GM23338 (cell line): ENCODE data around the gene TBC1D14. TPM values are rescaled to one million over a fixed set of nuclear protein-coding genes. Genes with fewer than 3 reads are reported as not detected.

Source experiments
- ATAC-seq: fragments of 200-7000 bp; cut with Tn5 transposase; 3 replicates; pipeline ENCODE4 v1.9.1; 2020
- DNase-seq: peaks from one replicate; pipeline ENCODE4 v3.0.0-alpha.2; 2015; ENCODE audit warnings: low spot score
- H2AFZ ChIP-seq: fragments of 200-600 bp; sonication (generic); 2 replicates; pipeline ENCODE4 v1.8.0; 2016; ENCODE audit warnings: antibody characterized with exemption, mild to moderate bottlenecking, moderate library complexity
- H3F3A ChIP-seq: fragments of 200-600 bp; sonication (generic); replicated peaks from 2 replicates; pipeline ENCODE4 v1.8.0; 2017; ENCODE audit warnings: antibody characterized with exemption, mixed run types, low read depth
- H3K27ac ChIP-seq: fragments of 200-600 bp; sonication (generic); 2 replicates; pipeline ENCODE4 v1.6.1; 2016; ENCODE audit warnings: low read depth
- H3K27me3 ChIP-seq: fragments of 200-600 bp; sonication (generic); 2 replicates; pipeline ENCODE4 v1.8.0; 2016; ENCODE audit warnings: mild to moderate bottlenecking, mixed run types, moderate library complexity; ENCODE audit not compliant: insufficient read depth
- H3K36me3 ChIP-seq: fragments of 200-600 bp; sonication (generic); 2 replicates; pipeline ENCODE4 v1.8.0; 2016; ENCODE audit warnings: mild to moderate bottlenecking; ENCODE audit not compliant: insufficient read depth
- H3K4me1 ChIP-seq: fragments of 200-600 bp; sonication (generic); 2 replicates; pipeline ENCODE4 v1.8.0; 2016; ENCODE audit warnings: mild to moderate bottlenecking, moderate library complexity; ENCODE audit not compliant: insufficient read depth
- H3K4me2 ChIP-seq: fragments of 200-600 bp; sonication (generic); 2 replicates; pipeline ENCODE4 v1.7.1; 2017; ENCODE audit warnings: mixed run types
- H3K4me3 ChIP-seq: fragments of 200-600 bp; sonication (generic); 2 replicates; pipeline ENCODE4 v1.6.1; 2016; ENCODE audit warnings: mixed run types
- H3K79me2 ChIP-seq: fragments of 200-600 bp; sonication (generic); replicated peaks from 2 replicates; pipeline ENCODE4 v1.8.0; 2017; ENCODE audit warnings: mild to moderate bottlenecking; ENCODE audit not compliant: insufficient read depth
- H3K9me2 ChIP-seq: fragments of 200-600 bp; sonication (generic); 2 replicates; pipeline ENCODE4 v1.8.0; 2017; ENCODE audit not compliant: insufficient read depth
- H4K20me1 ChIP-seq: fragments of 200-600 bp; sonication (generic); replicated peaks from 2 replicates; pipeline ENCODE4 v1.8.0; 2017; ENCODE audit warnings: mild to moderate bottlenecking; ENCODE audit not compliant: insufficient read depth
- H3K27ac Mint-ChIP-seq: 2 replicates; pipeline ENCODE4 v1.8.0; 2020; ENCODE audit warnings: inconsistent platforms, mild to moderate bottlenecking, moderate library complexity, mixed read lengths
- H3K27me3 Mint-ChIP-seq: 3 replicates; pipeline ENCODE4 v1.8.0; 2022; ENCODE audit warnings: low read depth, mild to moderate bottlenecking, moderate library complexity, mixed read lengths, inconsistent platforms; ENCODE audit not compliant: insufficient read depth, poor library complexity
- H3K36me3 Mint-ChIP-seq: 3 replicates; pipeline ENCODE4 v1.8.0; 2021; ENCODE audit warnings: low read depth, mild to moderate bottlenecking, inconsistent platforms, moderate library complexity, mixed read lengths
- H3K4me1 Mint-ChIP-seq: 3 replicates; pipeline ENCODE4 v1.8.0; 2020; ENCODE audit warnings: mild to moderate bottlenecking, inconsistent platforms, mixed read lengths
- H3K4me3 Mint-ChIP-seq: 3 replicates; pipeline ENCODE4 v1.8.0; 2021; ENCODE audit warnings: moderate library complexity, mild to moderate bottlenecking, inconsistent platforms, mixed read lengths
- H3K9me3 Mint-ChIP-seq: 3 replicates; pipeline ENCODE4 v1.8.0; 2020; ENCODE audit warnings: moderate library complexity, mild to moderate bottlenecking, inconsistent platforms, mixed read lengths
- CREB1 ChIP-seq: fragments of 250-450 bp; sonication (Bioruptor Pico); IDR thresholded peaks from 2 replicates; pipeline ENCODE4 v1.5.0; 2020; ENCODE audit warnings: low read depth, mild to moderate bottlenecking, moderate library complexity
- EZH2 ChIP-seq: fragments of 200-600 bp; sonication (generic); IDR thresholded peaks from one replicate; pipeline ENCODE4 v1.8.0; 2017; ENCODE audit warnings: antibody characterized with exemption, mild to moderate bottlenecking, low read depth; ENCODE audit not compliant: unreplicated experiment
- EZH2phosphoT487 ChIP-seq: fragments of 200-600 bp; sonication (generic); IDR thresholded peaks from one replicate; pipeline ENCODE4 v1.8.1; 2018; ENCODE audit warnings: antibody characterized with exemption; ENCODE audit not compliant: unreplicated experiment
- JUNB ChIP-seq: IDR thresholded peaks from one replicate; pipeline ENCODE4 v1.6.1; 2016; ENCODE audit warnings: antibody characterized with exemption; ENCODE audit not compliant: unreplicated experiment
- NANOG ChIP-seq: IDR thresholded peaks from 2 replicates; pipeline ENCODE4 v1.6.1; 2016; ENCODE audit warnings: antibody characterized with exemption, borderline replicate concordance
- POLR2AphosphoS5 ChIP-seq: IDR thresholded peaks from 2 replicates; pipeline ENCODE4 v1.6.1; 2016; ENCODE audit warnings: antibody characterized with exemption, low read depth
- STAT1 ChIP-seq: IDR thresholded peaks from one replicate; pipeline ENCODE4 v1.6.1; 2016; ENCODE audit warnings: antibody characterized with exemption; ENCODE audit not compliant: unreplicated experiment
- ZNF114 ChIP-seq: fragments of 250-450 bp; sonication (Bioruptor Pico); IDR thresholded peaks from 2 replicates; pipeline ENCODE4 v1.5.0; 2020; ENCODE audit warnings: mild to moderate bottlenecking, moderate library complexity
- ZNF331 ChIP-seq: fragments of 250-450 bp; sonication (Bioruptor Pico); IDR thresholded peaks from 2 replicates; pipeline ENCODE4 v1.5.0; 2020; ENCODE audit warnings: low read depth, mild to moderate bottlenecking, moderate library complexity
- polyA plus RNA-seq: library from polyadenylated mRNA; unstranded; fragments of >200 nt; fragmentation: Nextera tagmentation; extraction: Ambion mirVana; gene quantifications from 2 replicates; pipeline ENCODE4 v1.2.1, GENCODE V29; 2016
- total RNA-seq: library from RNA; depleted of rRNA; stranded (reverse); fragments of >200 nt; shearing (Covaris generic); gene quantifications from 2 replicates; pipeline ENCODE4 v1.2.3, GENCODE V29; 2014
- TF ChIP-seq, protein P1 (sequence below): fragments of 250-450 bp; sonication (Bioruptor Pico); IDR thresholded peaks from 2 replicates; pipeline ENCODE4 v1.5.0; 2020; ENCODE audit warnings: mild to moderate bottlenecking, moderate library complexity
- TF ChIP-seq, protein P2 (sequence below): IDR thresholded peaks from 2 replicates; pipeline ENCODE4 v1.6.1; 2016; ENCODE audit warnings: antibody characterized with exemption
- TF ChIP-seq, protein P3 (sequence below), 2 experiments: fragments of 200-600 bp in 1 of 2; sonication (generic) in 1 of 2; conservative IDR thresholded peaks; 2 replicates each; pipeline versions ENCODE4 v1.5.1 to v1.6.1; 2016 to 2017; ENCODE audit warnings: antibody characterized with exemption in 2 of 2, low read depth in 2 of 2, mild to moderate bottlenecking in 2 of 2, moderate library complexity in 1 of 2
- TF ChIP-seq, protein P4 (sequence below): IDR thresholded peaks from one replicate; pipeline ENCODE4 v1.6.1; 2018; ENCODE audit warnings: antibody characterized with exemption; ENCODE audit not compliant: unreplicated experiment

Gene TBC1D14
- total and polyA plus RNA-seq, 2 experiments from 2014 or later: 18.2 to 59.7 TPM

DNA sequence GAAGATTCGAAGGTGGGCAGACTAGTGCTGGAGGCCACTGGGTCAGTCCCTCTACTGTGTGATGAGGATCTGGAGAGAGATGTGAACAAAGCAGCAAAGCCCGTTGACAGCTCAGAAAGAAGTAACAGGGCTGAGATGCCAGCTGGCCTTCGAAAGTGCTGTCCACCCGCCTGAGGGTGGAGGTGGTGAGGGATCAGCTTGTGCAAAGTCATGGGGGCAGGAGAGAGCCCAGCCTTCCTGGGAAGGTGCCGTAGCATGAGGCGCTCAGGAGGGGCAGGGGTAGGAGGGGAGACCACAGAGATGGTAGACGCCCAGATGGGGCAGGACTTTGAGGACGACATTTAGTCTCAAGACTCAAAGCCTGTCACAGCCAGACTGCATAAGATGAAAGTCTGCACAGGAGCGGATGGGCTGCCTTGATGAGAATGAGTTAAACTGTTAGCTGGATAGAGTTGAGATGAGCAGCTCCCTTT, 19.7 kb downstream of the TBC1D14 start:
- Mint-ChIP-seq H3K27me3 (peaks cover 6% of the 10 kb centered on the region), H3K36me3 (peaks cover 21% of the 10 kb centered on the region), H3K27ac (0 out of 2 replicates have a peak overlapping the region, but pooled peaks have one; percentile 4), H3K4me3 (no peak overlapping the region), H3K9me3 (no peaks in the 10 kb centered on the region), H3K4me1 (peaks cover 27% of the 10 kb centered on the region)
- no peaks in the 10 kb centered on the region for H3K9me2 ChIP-seq
- no peak overlapping the region for H3K4me3 ChIP-seq
- peaks cover 76% of the 10 kb centered on the region for H3K79me2 ChIP-seq
- no peaks in the 10 kb centered on the region for H3K36me3 ChIP-seq
- H3K27ac ChIP-seq: no peak overlapping the region
- H2AFZ ChIP-seq: no peak overlapping the region
- ATAC-seq (peak; percentile 47), DNase-seq (no peak)
- H4K20me1 ChIP-seq: peaks cover 11% of the 10 kb centered on the region
- no peaks in the 10 kb centered on the region for H3F3A ChIP-seq
- no peaks in the 10 kb centered on the region for H3K4me1 ChIP-seq
- H3K27me3 ChIP-seq: no peaks in the 10 kb centered on the region
- no peak overlapping the region for H3K4me2 ChIP-seq
- TF ChIP-seq ZNF114 (CRISPR knock-in tag) (no peak), EZH2 (no peak), NANOG (no peak), ZNF331 (no peak), POLR2AphosphoS5 (no peak), STAT1 (no peak), EZH2phosphoT487 (no peak), CREB1 (CRISPR knock-in tag) (no peak), JUNB (no peak)
- TF ChIP-seq, protein P1, sequence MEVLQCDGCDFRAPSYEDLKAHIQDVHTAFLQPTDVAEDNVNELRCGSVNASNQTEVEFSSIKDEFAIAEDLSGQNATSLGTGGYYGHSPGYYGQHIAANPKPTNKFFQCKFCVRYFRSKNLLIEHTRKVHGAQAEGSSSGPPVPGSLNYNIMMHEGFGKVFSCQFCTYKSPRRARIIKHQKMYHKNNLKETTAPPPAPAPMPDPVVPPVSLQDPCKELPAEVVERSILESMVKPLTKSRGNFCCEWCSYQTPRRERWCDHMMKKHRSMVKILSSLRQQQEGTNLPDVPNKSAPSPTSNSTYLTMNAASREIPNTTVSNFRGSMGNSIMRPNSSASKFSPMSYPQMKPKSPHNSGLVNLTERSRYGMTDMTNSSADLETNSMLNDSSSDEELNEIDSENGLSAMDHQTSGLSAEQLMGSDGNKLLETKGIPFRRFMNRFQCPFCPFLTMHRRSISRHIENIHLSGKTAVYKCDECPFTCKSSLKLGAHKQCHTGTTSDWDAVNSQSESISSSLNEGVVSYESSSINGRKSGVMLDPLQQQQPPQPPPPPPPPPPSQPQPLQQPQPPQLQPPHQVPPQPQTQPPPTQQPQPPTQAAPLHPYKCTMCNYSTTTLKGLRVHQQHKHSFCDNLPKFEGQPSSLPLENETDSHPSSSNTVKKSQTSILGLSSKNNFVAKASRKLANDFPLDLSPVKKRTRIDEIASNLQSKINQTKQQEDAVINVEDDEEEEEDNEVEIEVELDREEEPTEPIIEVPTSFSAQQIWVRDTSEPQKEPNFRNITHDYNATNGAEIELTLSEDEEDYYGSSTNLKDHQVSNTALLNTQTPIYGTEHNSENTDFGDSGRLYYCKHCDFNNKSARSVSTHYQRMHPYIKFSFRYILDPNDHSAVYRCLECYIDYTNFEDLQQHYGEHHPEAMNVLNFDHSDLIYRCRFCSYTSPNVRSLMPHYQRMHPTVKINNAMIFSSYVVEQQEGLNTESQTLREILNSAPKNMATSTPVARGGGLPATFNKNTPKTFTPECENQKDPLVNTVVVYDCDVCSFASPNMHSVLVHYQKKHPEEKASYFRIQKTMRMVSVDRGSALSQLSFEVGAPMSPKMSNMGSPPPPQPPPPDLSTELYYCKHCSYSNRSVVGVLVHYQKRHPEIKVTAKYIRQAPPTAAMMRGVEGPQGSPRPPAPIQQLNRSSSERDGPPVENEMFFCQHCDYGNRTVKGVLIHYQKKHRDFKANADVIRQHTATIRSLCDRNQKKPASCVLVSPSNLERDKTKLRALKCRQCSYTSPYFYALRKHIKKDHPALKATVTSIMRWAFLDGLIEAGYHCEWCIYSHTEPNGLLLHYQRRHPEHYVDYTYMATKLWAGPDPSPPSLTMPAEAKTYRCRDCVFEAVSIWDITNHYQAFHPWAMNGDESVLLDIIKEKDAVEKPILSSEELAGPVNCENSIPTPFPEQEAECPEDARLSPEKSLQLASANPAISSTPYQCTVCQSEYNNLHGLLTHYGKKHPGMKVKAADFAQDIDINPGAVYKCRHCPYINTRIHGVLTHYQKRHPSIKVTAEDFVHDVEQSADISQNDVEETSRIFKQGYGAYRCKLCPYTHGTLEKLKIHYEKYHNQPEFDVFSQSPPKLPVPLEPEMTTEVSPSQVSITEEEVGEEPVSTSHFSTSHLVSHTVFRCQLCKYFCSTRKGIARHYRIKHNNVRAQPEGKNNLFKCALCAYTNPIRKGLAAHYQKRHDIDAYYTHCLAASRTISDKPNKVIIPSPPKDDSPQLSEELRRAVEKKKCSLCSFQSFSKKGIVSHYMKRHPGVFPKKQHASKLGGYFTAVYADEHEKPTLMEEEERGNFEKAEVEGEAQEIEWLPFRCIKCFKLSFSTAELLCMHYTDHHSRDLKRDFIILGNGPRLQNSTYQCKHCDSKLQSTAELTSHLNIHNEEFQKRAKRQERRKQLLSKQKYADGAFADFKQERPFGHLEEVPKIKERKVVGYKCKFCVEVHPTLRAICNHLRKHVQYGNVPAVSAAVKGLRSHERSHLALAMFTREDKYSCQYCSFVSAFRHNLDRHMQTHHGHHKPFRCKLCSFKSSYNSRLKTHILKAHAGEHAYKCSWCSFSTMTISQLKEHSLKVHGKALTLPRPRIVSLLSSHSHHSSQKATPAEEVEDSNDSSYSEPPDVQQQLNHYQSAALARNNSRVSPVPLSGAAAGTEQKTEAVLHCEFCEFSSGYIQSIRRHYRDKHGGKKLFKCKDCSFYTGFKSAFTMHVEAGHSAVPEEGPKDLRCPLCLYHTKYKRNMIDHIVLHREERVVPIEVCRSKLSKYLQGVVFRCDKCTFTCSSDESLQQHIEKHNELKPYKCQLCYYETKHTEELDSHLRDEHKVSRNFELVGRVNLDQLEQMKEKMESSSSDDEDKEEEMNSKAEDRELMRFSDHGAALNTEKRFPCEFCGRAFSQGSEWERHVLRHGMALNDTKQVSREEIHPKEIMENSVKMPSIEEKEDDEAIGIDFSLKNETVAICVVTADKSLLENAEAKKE: no peak
- TF ChIP-seq, protein P2, sequence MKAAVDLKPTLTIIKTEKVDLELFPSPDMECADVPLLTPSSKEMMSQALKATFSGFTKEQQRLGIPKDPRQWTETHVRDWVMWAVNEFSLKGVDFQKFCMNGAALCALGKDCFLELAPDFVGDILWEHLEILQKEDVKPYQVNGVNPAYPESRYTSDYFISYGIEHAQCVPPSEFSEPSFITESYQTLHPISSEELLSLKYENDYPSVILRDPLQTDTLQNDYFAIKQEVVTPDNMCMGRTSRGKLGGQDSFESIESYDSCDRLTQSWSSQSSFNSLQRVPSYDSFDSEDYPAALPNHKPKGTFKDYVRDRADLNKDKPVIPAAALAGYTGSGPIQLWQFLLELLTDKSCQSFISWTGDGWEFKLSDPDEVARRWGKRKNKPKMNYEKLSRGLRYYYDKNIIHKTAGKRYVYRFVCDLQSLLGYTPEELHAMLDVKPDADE: no peak
- TF ChIP-seq, protein P3, sequence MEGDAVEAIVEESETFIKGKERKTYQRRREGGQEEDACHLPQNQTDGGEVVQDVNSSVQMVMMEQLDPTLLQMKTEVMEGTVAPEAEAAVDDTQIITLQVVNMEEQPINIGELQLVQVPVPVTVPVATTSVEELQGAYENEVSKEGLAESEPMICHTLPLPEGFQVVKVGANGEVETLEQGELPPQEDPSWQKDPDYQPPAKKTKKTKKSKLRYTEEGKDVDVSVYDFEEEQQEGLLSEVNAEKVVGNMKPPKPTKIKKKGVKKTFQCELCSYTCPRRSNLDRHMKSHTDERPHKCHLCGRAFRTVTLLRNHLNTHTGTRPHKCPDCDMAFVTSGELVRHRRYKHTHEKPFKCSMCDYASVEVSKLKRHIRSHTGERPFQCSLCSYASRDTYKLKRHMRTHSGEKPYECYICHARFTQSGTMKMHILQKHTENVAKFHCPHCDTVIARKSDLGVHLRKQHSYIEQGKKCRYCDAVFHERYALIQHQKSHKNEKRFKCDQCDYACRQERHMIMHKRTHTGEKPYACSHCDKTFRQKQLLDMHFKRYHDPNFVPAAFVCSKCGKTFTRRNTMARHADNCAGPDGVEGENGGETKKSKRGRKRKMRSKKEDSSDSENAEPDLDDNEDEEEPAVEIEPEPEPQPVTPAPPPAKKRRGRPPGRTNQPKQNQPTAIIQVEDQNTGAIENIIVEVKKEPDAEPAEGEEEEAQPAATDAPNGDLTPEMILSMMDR (conservative IDR thresholded peaks at IDR 0.05; ENCODE audit: low read depth in 2 of 2): no peak
- TF ChIP-seq, protein P4, sequence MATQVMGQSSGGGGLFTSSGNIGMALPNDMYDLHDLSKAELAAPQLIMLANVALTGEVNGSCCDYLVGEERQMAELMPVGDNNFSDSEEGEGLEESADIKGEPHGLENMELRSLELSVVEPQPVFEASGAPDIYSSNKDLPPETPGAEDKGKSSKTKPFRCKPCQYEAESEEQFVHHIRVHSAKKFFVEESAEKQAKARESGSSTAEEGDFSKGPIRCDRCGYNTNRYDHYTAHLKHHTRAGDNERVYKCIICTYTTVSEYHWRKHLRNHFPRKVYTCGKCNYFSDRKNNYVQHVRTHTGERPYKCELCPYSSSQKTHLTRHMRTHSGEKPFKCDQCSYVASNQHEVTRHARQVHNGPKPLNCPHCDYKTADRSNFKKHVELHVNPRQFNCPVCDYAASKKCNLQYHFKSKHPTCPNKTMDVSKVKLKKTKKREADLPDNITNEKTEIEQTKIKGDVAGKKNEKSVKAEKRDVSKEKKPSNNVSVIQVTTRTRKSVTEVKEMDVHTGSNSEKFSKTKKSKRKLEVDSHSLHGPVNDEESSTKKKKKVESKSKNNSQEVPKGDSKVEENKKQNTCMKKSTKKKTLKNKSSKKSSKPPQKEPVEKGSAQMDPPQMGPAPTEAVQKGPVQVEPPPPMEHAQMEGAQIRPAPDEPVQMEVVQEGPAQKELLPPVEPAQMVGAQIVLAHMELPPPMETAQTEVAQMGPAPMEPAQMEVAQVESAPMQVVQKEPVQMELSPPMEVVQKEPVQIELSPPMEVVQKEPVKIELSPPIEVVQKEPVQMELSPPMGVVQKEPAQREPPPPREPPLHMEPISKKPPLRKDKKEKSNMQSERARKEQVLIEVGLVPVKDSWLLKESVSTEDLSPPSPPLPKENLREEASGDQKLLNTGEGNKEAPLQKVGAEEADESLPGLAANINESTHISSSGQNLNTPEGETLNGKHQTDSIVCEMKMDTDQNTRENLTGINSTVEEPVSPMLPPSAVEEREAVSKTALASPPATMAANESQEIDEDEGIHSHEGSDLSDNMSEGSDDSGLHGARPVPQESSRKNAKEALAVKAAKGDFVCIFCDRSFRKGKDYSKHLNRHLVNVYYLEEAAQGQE: no peak
